ENCODE data around the gene ATP13A1.

DNA sequence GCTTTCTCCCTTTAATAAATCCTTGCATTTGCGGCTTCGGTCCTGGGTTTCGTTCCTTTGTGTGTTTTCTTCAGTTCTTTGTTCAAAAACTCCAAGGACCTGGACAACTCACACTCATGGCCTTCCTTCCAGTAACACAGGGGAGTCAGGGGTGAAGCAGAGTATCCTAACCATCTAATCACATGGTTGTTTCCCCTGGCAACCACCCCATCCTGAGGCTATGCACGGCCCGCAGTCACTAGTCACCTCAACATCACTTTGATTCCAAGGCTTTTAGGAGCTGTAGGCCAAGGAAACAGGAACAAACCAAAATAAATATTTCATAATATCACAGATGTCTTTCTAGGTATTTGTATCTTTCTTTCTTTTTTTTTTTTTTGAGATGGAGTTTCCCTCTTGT lies 34.1 kb upstream of the ATP13A1 start:
- TF ChIP-seq, protein P1, sequence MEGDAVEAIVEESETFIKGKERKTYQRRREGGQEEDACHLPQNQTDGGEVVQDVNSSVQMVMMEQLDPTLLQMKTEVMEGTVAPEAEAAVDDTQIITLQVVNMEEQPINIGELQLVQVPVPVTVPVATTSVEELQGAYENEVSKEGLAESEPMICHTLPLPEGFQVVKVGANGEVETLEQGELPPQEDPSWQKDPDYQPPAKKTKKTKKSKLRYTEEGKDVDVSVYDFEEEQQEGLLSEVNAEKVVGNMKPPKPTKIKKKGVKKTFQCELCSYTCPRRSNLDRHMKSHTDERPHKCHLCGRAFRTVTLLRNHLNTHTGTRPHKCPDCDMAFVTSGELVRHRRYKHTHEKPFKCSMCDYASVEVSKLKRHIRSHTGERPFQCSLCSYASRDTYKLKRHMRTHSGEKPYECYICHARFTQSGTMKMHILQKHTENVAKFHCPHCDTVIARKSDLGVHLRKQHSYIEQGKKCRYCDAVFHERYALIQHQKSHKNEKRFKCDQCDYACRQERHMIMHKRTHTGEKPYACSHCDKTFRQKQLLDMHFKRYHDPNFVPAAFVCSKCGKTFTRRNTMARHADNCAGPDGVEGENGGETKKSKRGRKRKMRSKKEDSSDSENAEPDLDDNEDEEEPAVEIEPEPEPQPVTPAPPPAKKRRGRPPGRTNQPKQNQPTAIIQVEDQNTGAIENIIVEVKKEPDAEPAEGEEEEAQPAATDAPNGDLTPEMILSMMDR (IDR thresholded peaks at IDR 0.05) = no peak
- no peak for TF ChIP-seq POLR2A (IDR thresholded peaks at IDR 0.05)
